Nucleus accumbens (tissue), 56 donors: ENCODE results near the gene GLOD5.

Experiments
- DNase-seq, 56 donors: peaks; one replicate each; lab custom pipeline; 2025; lab: John Stamatoyannopoulos, UW

Gene GLOD5

DNA sequence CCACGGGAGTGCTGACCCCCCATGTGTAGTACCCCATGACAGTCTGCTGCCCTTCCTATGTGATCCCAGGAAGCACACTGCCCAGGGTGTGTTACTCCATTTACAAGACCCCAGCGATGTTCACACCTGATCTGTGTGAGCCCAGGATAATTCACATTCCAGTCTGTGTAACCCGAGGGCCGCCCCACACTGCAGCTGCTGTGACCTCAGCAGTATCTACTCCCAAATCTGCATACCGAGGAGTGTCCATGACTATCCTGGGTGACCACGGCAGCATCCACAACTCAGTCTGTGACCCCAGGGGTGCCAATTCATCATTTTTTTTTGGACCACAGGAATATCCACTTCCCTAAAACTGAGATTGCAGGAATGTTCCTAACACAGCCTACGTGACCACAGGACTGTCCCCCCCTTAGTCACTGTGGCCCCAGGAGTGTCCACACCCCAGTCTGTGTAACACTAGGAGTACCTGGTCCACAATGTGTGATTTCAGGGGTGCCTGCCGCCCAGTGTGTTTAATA, 7.8 kb upstream of the GLOD5 start:
- no peak for DNase-seq

DNA sequence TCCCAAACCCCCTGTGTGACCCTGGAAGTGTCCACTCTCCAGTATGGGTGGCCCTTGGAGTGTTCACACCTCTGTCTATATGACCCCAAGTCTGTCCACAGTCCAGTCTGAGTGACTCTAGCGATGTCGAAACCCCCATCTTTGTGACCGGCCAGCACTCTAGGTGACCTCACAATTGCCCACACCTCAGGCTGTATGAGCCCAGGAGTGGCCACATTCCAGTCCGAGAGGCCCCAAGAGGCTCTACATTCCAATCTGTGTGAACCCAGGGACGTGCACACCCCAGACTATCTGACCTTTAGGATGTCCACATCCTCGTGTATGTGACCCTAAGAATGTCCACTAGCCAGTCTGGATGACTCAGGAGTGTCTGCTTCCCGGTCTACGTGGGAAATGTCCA, 7.3 kb upstream of the GLOD5 start:
- DNase-seq = no peak

- no peak for DNase-seq
Observed at GRCh38 chrX:48769230-48769629, 7.7 kb downstream of the GLOD5 start.

GRCh38 chrX:48770296-48770695, 8.7 kb downstream of the GLOD5 start:
- no peak for DNase-seq

DNA sequence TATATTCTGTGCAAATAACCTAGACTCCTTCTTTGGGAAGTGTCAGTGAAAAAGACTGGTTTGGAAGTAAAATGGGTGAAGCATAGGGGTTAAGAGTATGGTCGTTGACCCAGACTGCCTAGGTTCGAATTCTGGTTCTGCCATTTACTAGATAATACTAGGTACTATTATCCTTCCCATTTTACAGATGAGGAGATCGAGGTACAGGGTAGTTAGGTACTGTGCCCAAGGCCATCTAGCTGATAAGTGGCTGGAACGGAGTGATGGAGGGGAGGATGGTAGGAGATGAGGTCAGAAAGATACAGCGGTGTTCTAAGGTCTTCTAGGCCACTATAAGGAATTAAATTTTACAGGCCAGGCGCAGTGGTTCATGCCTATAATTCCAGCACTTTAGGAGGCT, 11.1 kb downstream of the GLOD5 start:
- no peak for DNase-seq

DNA sequence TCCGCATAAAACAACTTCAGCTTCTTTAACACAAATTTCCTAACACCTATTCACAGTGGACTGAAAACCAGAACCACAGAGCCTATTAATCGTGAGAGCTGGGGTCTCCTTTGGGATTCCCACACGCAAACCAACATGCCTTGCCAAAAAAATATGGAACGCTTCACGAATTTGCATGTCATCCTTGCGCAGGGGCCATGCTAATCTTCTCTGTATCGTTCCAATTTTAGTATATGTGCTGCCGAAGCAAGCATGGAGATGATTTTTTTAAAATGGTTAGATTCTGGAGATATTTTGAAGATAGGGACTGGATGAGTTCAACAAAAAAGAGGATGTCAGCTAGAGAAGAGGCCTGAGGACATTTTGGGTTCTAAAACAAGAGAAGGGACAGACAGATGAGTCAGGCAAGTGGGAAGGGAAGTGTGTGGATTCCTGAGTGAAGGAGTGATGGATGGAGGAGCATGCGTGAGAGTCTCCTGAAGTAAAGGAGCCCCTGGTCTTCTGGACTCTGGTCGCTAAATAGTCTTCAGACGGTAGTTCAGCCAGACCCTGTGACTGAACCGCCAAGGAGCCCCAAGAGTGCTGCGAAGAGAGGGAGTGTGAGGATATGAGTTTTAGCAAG, 15.4 kb downstream of the GLOD5 start:
- no peak for DNase-seq

DNA sequence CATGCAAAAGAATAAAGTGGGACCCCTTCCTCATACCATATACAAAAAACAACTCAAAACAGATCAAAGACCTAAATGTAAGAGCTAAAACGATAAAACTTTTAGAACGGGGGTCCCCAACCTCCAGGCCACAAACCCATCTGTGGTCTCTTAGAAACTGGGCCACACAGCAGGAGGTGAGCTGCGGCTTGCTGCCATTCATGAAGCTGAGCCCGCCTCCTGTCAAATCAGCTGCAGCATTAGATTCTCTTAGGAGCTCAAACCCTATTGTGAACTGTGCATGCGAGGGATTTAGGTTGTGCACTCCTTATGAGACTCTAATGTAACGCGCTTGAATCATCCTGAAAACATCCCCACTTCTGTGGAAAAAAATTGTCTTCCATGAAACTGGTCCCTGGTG, 17.9 kb downstream of the GLOD5 start:
- no peak for DNase-seq

DNA sequence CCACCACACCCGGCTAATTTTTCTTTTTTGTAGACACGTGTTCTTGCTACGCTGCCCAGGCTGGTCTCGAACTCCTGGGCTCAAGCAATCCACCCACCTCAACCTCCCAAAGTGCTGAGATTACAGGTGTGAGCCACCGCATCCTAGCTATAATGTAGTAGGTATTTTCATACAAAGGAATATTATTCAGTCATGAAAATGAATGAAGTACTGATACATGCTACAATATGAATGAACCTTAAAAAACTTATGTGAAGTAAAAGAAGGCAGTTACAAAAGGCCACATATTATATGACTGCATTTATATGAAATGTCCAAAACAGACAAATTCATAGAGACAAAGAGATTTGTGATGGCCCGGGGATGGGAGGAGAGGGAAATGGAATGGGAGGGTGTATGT, 20.2 kb downstream of the GLOD5 start:
- DNase-seq = no peak

- no peak for DNase-seq
Observed at GRCh38 chrX:48782216-48782615, 20.7 kb downstream of the GLOD5 start.

GRCh38 chrX:48782795-48783194, 21.2 kb downstream of the GLOD5 start:
- DNase-seq = no peak

- no peak for DNase-seq
Observed at GRCh38 chrX:48784726-48785125, 23.2 kb downstream of the GLOD5 start.

GRCh38 chrX:48785186-48785539, 23.6 kb downstream of the GLOD5 start:
- DNase-seq = no peak

DNA sequence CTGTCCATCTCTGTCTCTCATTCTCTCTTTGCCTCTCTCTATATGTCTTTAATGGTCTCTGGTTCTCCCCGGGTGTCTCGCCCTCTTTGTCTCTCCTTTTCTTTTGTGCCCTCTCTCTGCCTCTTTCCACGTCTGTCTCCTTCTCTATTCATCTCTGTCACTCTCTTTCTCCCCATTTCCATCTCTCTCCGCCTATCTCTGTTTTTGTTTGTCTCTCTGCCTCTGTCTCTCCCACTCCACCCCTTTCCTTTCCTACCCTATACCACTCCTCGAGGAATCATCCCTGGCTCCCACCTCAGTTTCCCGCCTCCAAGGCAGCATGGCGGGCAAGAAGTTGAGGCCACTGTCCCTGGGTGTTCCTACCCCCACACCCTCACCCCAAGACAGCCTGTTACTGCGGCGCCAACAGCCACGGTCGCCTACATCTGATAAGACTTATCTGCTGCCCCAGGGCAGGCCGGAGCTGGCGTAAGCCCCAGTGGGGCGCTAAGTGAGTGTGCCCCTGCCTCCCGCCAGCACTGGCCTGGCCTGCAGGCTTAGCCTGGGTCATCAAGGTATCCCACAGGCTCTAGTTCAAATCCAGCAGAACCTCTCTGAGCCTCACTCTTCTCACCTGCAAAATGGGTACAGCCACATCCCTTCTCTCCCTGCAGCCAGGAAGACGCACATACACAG, 24.1 kb downstream of the GLOD5 start:
- DNase-seq = no peak

DNA sequence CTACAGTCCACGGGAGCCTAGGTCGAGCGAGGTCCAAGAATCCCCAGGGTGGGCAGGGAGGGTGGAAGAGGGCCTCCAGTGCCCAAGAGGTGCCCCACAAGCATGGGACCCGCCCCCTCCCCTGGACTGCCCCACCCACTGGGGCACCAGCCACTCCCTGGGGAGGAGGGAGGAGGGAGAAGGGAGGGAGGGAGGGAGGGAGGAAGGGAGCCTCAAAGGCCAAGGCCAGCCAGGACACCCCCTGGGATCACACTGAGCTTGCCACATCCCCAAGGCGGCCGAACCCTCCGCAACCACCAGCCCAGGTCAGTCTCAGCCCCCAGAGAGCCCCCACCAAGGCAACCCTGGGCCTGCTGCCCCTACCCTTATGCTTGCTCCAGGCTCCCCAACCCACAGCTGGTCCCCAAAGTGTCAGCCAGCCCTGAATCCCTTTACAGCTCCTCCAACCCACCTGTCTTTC, 24.8 kb downstream of the GLOD5 start, which contains the start of gene GATA1:
Gene GATA1, plus strand, starts transcription at position 250 of the 460 bp plus-strand sequence. CDS start 4,520 bp downstream, outside the sequence.
- no peak for DNase-seq

GRCh38 chrX:48786825-48787504, 25.4 kb downstream of the GLOD5 start:
- no peak for DNase-seq

- DNase-seq = no peak
Observed at GRCh38 chrX:48787505-48788443, 26.2 kb downstream of the GLOD5 start.

GRCh38 chrX:48789366-48790220, 28.0 kb downstream of the GLOD5 start:
- no peak for DNase-seq

DNA sequence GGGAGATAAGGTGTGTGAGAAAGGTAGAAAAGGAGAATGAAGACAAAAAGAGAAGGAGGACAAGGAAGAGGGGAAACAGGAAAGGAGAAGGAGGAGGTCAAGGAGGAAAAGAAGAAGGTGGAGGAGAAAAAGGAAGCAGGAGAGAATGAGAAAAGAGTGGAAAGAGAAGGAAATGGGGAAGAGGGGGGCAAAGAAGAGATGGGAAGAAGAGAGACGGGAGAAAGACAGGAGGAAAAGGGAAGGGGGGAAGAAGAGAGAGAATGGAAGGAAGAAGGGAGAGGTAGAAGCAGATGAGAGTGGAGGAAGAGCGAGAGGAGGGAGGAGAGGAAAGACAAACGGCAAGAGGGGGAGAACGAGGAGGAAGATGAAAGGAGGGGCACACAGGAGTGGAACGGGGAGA, 28.9 kb downstream of the GLOD5 start:
- DNase-seq = no peak

GRCh38 chrX:48791063-48791820, 29.7 kb downstream of the GLOD5 start:
- DNase-seq = no peak
